ENCODE results near the gene RAD51B.

The RAD51B gene

GRCh38 chr14:68682166-68683103 lies 862.9 kb downstream of the RAD51B start:
- in situ Hi-C loops (cut with MboI; ENCODE audit: low sequenced_read_pairs): no loop called here

GRCh38 chr14:68683326-68683725 lies 863.7 kb downstream of the RAD51B start:
- in situ Hi-C loops (cut with MboI; ENCODE audit: low sequenced_read_pairs): no loop called here

- in situ Hi-C loops (cut with MboI; ENCODE audit: low sequenced_read_pairs): no loop called here
These were observed 865.2 kb downstream of the RAD51B start for GRCh38 chr14:68684466-68685418.

GRCh38 chr14:68685419-68686204 lies 866.0 kb downstream of the RAD51B start:
- in situ Hi-C loops (cut with MboI; ENCODE audit: low sequenced_read_pairs): no loop called here

GRCh38 chr14:68686205-68686465 lies 866.6 kb downstream of the RAD51B start:
- in situ Hi-C loops (cut with MboI; ENCODE audit: low sequenced_read_pairs): no loop called here

GRCh38 chr14:68686724-68687123 lies 867.1 kb downstream of the RAD51B start:
- in situ Hi-C loops (cut with MboI; ENCODE audit: low sequenced_read_pairs): no loop called here

- in situ Hi-C loops (cut with MboI; ENCODE audit: low sequenced_read_pairs): no loop called here
These were observed 868.2 kb downstream of the RAD51B start for GRCh38 chr14:68687746-68688145.

GRCh38 chr14:68688872-68689371 lies 869.3 kb downstream of the RAD51B start:
- in situ Hi-C loops (cut with MboI; ENCODE audit: low sequenced_read_pairs): no loop called here

GRCh38 chr14:68689511-68689910 lies 869.9 kb downstream of the RAD51B start:
- in situ Hi-C loops (cut with MboI; ENCODE audit: low sequenced_read_pairs): no loop called here

GRCh38 chr14:68690089-68690958 lies 870.7 kb downstream of the RAD51B start:
- in situ Hi-C loops (cut with MboI; ENCODE audit: low sequenced_read_pairs): no loop called here

- in situ Hi-C loops (cut with MboI; ENCODE audit: low sequenced_read_pairs): no loop called here
These were observed 871.6 kb downstream of the RAD51B start for GRCh38 chr14:68691031-68691791.

- in situ Hi-C loops (cut with MboI; ENCODE audit: low sequenced_read_pairs): no loop called here
These were observed 872.2 kb downstream of the RAD51B start for GRCh38 chr14:68691792-68692118.

- in situ Hi-C loops (cut with MboI; ENCODE audit: low sequenced_read_pairs): no loop called here
These were observed 872.6 kb downstream of the RAD51B start for GRCh38 chr14:68692216-68692615.

- in situ Hi-C loops (cut with MboI; ENCODE audit: low sequenced_read_pairs): no loop called here
These were observed 873.6 kb downstream of the RAD51B start for GRCh38 chr14:68692916-68693771.

GRCh38 chr14:68693926-68694325 lies 874.3 kb downstream of the RAD51B start:
- in situ Hi-C loops (cut with MboI; ENCODE audit: low sequenced_read_pairs): no loop called here

GRCh38 chr14:68694516-68695235 lies 875.1 kb downstream of the RAD51B start:
- in situ Hi-C loops (cut with MboI; ENCODE audit: low sequenced_read_pairs): no loop called here

- in situ Hi-C loops (cut with MboI; ENCODE audit: low sequenced_read_pairs): no loop called here
These were observed 875.8 kb downstream of the RAD51B start for GRCh38 chr14:68695326-68695768.

- in situ Hi-C loops (cut with MboI; ENCODE audit: low sequenced_read_pairs): no loop called here
These were observed 876.3 kb downstream of the RAD51B start for GRCh38 chr14:68695856-68696255.
